Psoas muscle (tissue), 8 donors: ENCODE results near the gene IFT80. TPM values are rescaled to one million over a fixed set of nuclear protein-coding genes. Genes with fewer than 3 reads are reported as not detected.

Experiments used
- ATAC-seq, 4 donors: fragments of 200-7000 bp; cut with Tn5 transposase; one replicate each; pipeline ENCODE4 v1.9.1; 2020; ENCODE audit warnings: moderate library complexity in 3 of 4, mild to moderate bottlenecking in 2 of 4
- DNase-seq, 2 donors: peaks; one replicate each; pipeline ENCODE4 v3.0.0-alpha.2; 2020
- H3K27ac ChIP-seq: fragments of 200-600 bp; one replicate; pipeline ENCODE4 v1.8.0; 2022
- H3K27me3 ChIP-seq, 3 donors: fragments of 200-600 bp in 1 of 3; one replicate each; pipeline versions ENCODE4 v1.6.1 to v1.8.0; 2013 to 2022; ENCODE audit warnings: low read length in 2 of 3, mild to moderate bottlenecking in 2 of 3, moderate library complexity in 1 of 3; ENCODE audit not compliant: insufficient read depth in 3 of 3
- H3K36me3 ChIP-seq, 2 donors: fragments of 200-600 bp in 1 of 2; one replicate each; pipeline versions ENCODE4 v1.6.1 to v1.8.0; 2013 to 2022; ENCODE audit warnings: low read depth in 1 of 2, mild to moderate bottlenecking in 1 of 2, moderate library complexity in 1 of 2; ENCODE audit not compliant: insufficient read depth in 1 of 2
- H3K4me1 ChIP-seq: fragments of 200-600 bp; one replicate; pipeline ENCODE4 v1.8.0; 2022
- H3K4me3 ChIP-seq: fragments of 200-600 bp; one replicate; pipeline ENCODE4 v1.8.0; 2022; ENCODE audit warnings: mild to moderate bottlenecking
- H3K9me3 ChIP-seq: fragments of 200-600 bp; one replicate; pipeline ENCODE4 v1.8.0; 2022
- CTCF ChIP-seq: fragments of 200-600 bp; IDR thresholded peaks from one replicate; pipeline ENCODE4 v1.8.0; 2022; ENCODE audit warnings: antibody characterized with exemption
- WGBS, 3 donors: extraction: QIAGEN DNeasy Blood & Tissue Kit; methylation state at CpG; one replicate each; pipeline versions ENCODE4 v1.1.6 to v1.1.7; 2013; 5-methylcytosine and 5-hydroxymethylcytosine counted together
- intact Hi-C, 2 donors: fragments of 100-400 bp; cut with DNase I; formaldehyde crosslinking; loops; one replicate each; pipeline versions ENCODE4 v1.11.0 to v1.14.2; 2022
- polyA plus RNA-seq, 3 donors: library from polyadenylated mRNA; stranded (reverse); fragments of 200-250 nt; gene quantifications; one replicate each; pipeline ENCODE4 v1.2.3, GENCODE V29; 2013
- total RNA-seq, 4 donors: library from RNA; stranded (reverse); fragmentation: NEBNext Ultra II Directional in 2 of 4; extraction: Animal tissue kit (Norgen Biotek cat#: 25700) in 2 of 4; gene quantifications; one replicate each; pipeline versions ENCODE4 v1.2.1 to v1.2.4, GENCODE V29; 2021 to 2023
- donor health status: healthy with polysubstance abuse.
- donor health status: DM: no; HTN: no; CAD: no; lungs with moderate emphysema.
- donor health status: Bipolar disorder and iron deficiency.
- donor health status: healthy.
- donor health status: DM: yes; HTN: yes; CAD: no.
- donor health status: DM: no; HTN: no; CAD: no.
- donor health status: DM: no; HTN: no; CAD: no.
- donor health status: DM: yes; HTN: yes; CAD: no.

Gene IFT80
- total and polyA plus RNA-seq, 7 donors = 2.1 to 8.2 (median 3.9) TPM

- DNase-seq (no peak), ATAC-seq (peak in 3 of 4 donors; percentile 3 to 23 (median 16))
- Histone ChIP-seq H3K4me3 (peak overlapping the region; percentile 76), H3K36me3 (no peaks in the 10 kb centered on the region), H3K9me3 (no peaks in the 10 kb centered on the region), H3K4me1 (peaks cover 14% of the 10 kb centered on the region), H3K27ac (peak overlapping the region; percentile 83), H3K27me3 (no peaks in the 10 kb centered on the region)
- WGBS, 3 donors = 0% methylated on average over 9 of the region's 9 CpGs
- intact Hi-C loops = no loop called here
- TF ChIP-seq CTCF = peak; percentile 9
Observed at GRCh38 chr3:160398820-160399124, 253 bp downstream of the IFT80 start.

GRCh38 chr3:160395297-160395696 is 3.7 kb downstream of the IFT80 start:
- ATAC-seq (no peak), DNase-seq (no peak)
- Histone ChIP-seq H3K27ac (no peak overlapping the region), H3K4me1 (peaks cover 5% of the 10 kb centered on the region), H3K36me3 (no peaks in the 10 kb centered on the region), H3K9me3 (no peaks in the 10 kb centered on the region), H3K27me3 (no peaks in the 10 kb centered on the region), H3K4me3 (no peak overlapping the region)
- TF ChIP-seq CTCF = no peak
- intact Hi-C loops = no loop called here

GRCh38 chr3:160394009-160394392 is 5.0 kb downstream of the IFT80 start:
- intact Hi-C loops = no loop called here
- 94 to 96% (median 96%) methylated on average over 3 of the region's 3 CpGs for WGBS, 3 donors
- no peak for DNase-seq

GRCh38 chr3:160393346-160394008 is 5.5 kb downstream of the IFT80 start:
- WGBS, 3 donors = 90 to 93% (median 90%) methylated on average over 2 of the region's 2 CpGs
- DNase-seq = no peak
- TF ChIP-seq CTCF = no peak
- H3K36me3 ChIP-seq = no peaks in the 10 kb centered on the region
- no peaks in the 10 kb centered on the region for H3K27me3 ChIP-seq
- intact Hi-C loops = no loop called here
- H3K27ac ChIP-seq = no peak overlapping the region
- no peak for ATAC-seq
- peaks cover 4% of the 10 kb centered on the region for H3K4me1 ChIP-seq
- H3K9me3 ChIP-seq = no peaks in the 10 kb centered on the region
- H3K4me3 ChIP-seq = no peak overlapping the region

More at GRCh38 chr3:160394009-160394392, 5.0 kb downstream of the IFT80 start:
- no peaks in the 10 kb centered on the region for H3K9me3 ChIP-seq
- H3K27me3 ChIP-seq = no peaks in the 10 kb centered on the region
- no peak for ATAC-seq
- no peaks in the 10 kb centered on the region for H3K36me3 ChIP-seq
- peaks cover 5% of the 10 kb centered on the region for H3K4me1 ChIP-seq
- no peak overlapping the region for H3K27ac ChIP-seq
- H3K4me3 ChIP-seq = no peak overlapping the region
- no peak for TF ChIP-seq CTCF

GRCh38 chr3:160392798-160393197 is 6.2 kb downstream of the IFT80 start:
- Histone ChIP-seq H3K9me3 (no peaks in the 10 kb centered on the region), H3K4me3 (no peak overlapping the region), H3K27me3 (no peaks in the 10 kb centered on the region), H3K4me1 (no peaks in the 10 kb centered on the region), H3K36me3 (no peaks in the 10 kb centered on the region), H3K27ac (no peak overlapping the region)
- ATAC-seq (no peak), DNase-seq (no peak)
- intact Hi-C loops = no loop called here
- no peak for TF ChIP-seq CTCF
